GM21367 (cell line): ENCODE measurements around the gene OR8S1.
"Not testable (repeated sequence)": the region's sequence is repeated elsewhere in the genome, so short reads cannot be mapped to it uniquely, and the experiment has no call there.

Source experiments
- ATAC-seq: cut with Tn5 transposase; IDR thresholded peaks from one replicate; pipeline ENCODE4 v1.9.1; 2021; ENCODE audit not compliant: unreplicated experiment

Gene OR8S1

GRCh38 chr12:48553666-48554343, 28.4 kb downstream of the OR8S1 start:
- not testable (repeated sequence) for ATAC-seq

DNA sequence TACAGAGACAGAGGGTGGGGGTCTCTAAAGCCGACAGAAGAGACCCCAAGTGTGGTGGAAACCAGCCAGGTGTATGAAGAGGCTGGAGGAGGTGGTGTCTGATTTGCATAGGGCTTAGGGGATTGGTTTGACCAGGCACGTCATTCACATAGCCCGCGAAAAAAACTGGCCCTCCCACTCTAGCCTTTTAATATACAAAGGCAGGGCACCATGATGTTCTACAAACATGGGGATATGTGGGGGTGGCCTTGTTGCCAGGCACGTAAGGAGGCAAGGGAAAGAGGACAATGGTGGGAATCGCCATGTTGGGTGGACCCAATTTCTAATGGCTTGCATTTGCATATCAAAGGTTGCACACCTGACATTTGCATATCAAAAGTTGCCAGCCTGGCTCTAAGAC, 31.2 kb downstream of the OR8S1 start:
- no peak for ATAC-seq

- no peak for ATAC-seq
Measured at GRCh38 chr12:48557919-48558318, 32.5 kb downstream of the OR8S1 start.

GRCh38 chr12:48567731-48568130, 42.3 kb downstream of the OR8S1 start:
- ATAC-seq = no peak

DNA sequence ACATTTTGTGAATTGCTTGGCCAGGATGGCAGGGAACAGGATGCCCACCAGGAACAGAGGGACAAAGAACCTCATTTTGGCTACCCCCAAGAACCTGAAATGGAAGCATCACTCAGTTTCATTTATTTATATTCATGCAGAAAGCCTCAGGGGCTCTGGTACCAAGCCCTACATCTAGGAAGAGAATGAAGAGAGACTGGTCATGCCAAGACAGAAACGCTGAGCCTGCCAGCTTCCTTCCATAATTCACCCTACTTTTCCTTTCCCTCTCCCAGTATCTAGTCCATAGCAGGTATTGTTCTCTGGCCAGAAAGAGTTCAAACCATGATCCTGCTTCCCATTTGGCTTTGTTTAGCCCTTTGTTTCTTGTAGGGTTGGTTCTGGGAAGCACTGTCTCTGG, 44.5 kb downstream of the OR8S1 start, which contains the start of gene LALBA:
TSS of gene LALBA (minus strand) at position 101 of the 400 bp plus-strand sequence. CDS start at position 75, 26 bp downstream.
- ATAC-seq = no peak

DNA sequence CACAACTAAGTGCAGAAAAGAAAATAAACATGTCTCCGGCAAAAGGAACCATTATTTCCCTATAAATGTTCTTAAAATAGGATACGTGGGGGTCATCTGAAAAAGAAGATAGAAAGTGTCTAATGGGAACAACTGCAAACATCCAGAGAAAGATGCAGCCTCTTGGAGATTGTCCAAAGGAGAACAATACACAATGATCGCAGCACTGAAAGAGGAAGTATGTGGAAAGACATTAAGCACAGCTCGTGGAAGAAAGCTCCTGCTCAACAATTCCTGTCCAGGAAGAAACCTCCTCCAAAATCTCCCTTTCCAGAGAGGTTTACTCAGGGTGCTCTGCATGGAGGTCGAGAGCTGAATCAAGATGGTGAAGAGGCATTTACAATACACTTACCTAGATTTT, 46.9 kb downstream of the OR8S1 start:
- ATAC-seq = no peak
